Ovary (tissue), 9 donors: Measurements from ENCODE around the gene SNX18. TPM values are rescaled to one million over a fixed set of nuclear protein-coding genes. Genes with fewer than 3 reads are reported as not detected.

ENCODE experiments used
- DNase-seq, 5 donors: peaks; one replicate each; pipeline ENCODE4 v3.0.0-alpha.2; 2019 to 2020
- H3K27ac ChIP-seq, 2 donors: fragments of 200-600 bp; one replicate each; pipeline versions ENCODE4 v1.5.1 to v1.8.0; 2019 to 2022
- H3K27me3 ChIP-seq: fragments of 200-600 bp; one replicate; pipeline ENCODE4 v1.8.0; 2022
- H3K36me3 ChIP-seq: fragments of 200-600 bp; sonication (generic); one replicate; pipeline ENCODE4 v1.5.1; 2019
- H3K4me1 ChIP-seq: one replicate; pipeline ENCODE4 v1.8.1; 2013; ENCODE audit warnings: mild to moderate bottlenecking, moderate library complexity; ENCODE audit not compliant: insufficient read depth
- H3K4me3 ChIP-seq: fragments of 200-600 bp; sonication (generic); one replicate; pipeline ENCODE4 v1.5.1; 2017
- H3K9me3 ChIP-seq, 2 donors: fragments of 200-600 bp in 1 of 2; sonication (generic) in 1 of 2; one replicate each; pipeline versions ENCODE4 v1.5.1 to v1.8.1; 2013 to 2019; ENCODE audit warnings: mild to moderate bottlenecking in 1 of 2, moderate library complexity in 1 of 2
- CTCF ChIP-seq, 3 donors: fragments of 450-650 bp in 2 of 3; fragments of 200-600 bp in 1 of 3; IDR thresholded peaks; one replicate each; pipeline versions ENCODE4 v1.5.1 to v1.8.0; 2016 to 2022; ENCODE audit warnings: antibody characterized with exemption in 3 of 3, mild to moderate bottlenecking in 1 of 3
- EP300 ChIP-seq: sonication (generic); formaldehyde crosslinking; IDR thresholded peaks from one replicate; pipeline ENCODE4 v1.6.1; 2017; ENCODE audit warnings: antibody characterized with exemption
- POLR2A ChIP-seq: fragments of 450-650 bp; IDR thresholded peaks from one replicate; pipeline ENCODE4 v1.6.1; 2017; ENCODE audit warnings: antibody characterized with exemption, mild to moderate bottlenecking, moderate library complexity
- WGBS, 3 donors: extraction: QIAGEN DNeasy Blood & Tissue Kit in 1 of 3; methylation state at CpG; one replicate each; pipeline versions ENCODE4 v1.1.5 to v1.1.7; 2013 to 2017; 5-methylcytosine and 5-hydroxymethylcytosine counted together
- intact Hi-C, 4 donors: fragments of 100-400 bp; cut with DNase I; formaldehyde crosslinking; loops; one replicate each; pipeline versions ENCODE4 v1.11.0 to v1.15.1; 2022 to 2023
- polyA plus RNA-seq, 2 donors: library from polyadenylated mRNA; stranded (reverse); fragments of 200-250 nt in 1 of 2; fragments of 350-450 nt in 1 of 2; fragmentation: Illumina TruSeq in 1 of 2; extraction: RNeasy Lipid Tissue Mini Kit (QIAGEN cat#74804) in 1 of 2; gene quantifications; one replicate each; pipeline ENCODE4 v1.2.3, GENCODE V29; 2013 to 2014
- total RNA-seq, 7 donors: library from RNA; depleted of rRNA in 2 of 7; stranded (reverse); fragments of >200 nt in 2 of 7; fragmentation: NEBNext Ultra II Directional in 3 of 7; extraction: Animal tissue kit (Norgen Biotek cat#: 25700) in 3 of 7; gene quantifications; one replicate each; pipeline versions ENCODE4 v1.1.0 to v1.2.4, GENCODE V29; 2016 to 2023
- donor health status: DM: no; HTN: no; CAD: no; lungs with moderate emphysema.
- donor health status: DM: no; HTN: no; CAD: no.
- donor health status: Bipolar disorder and iron deficiency.
- donor health status: DM: yes; HTN: yes; CAD: no.
- donor health status: DM: no; HTN: no; CAD: no.
- donor health status: DM: yes; HTN: yes; CAD: no.

The SNX18 gene
- total and polyA plus RNA-seq, 9 donors: 29.6 to 62.4 (median 45.0) TPM

GRCh38 chr5:54519509-54519876 is 1.9 kb downstream of the SNX18 start:
- no peaks in the 10 kb centered on the region for H3K27me3 ChIP-seq
- H3K27ac ChIP-seq: peak overlapping the region; percentile 63 to 85
- no peaks in the 10 kb centered on the region for H3K9me3 ChIP-seq
- H3K4me3 ChIP-seq: peak overlapping the region; percentile 97
- H3K36me3 ChIP-seq: no peaks in the 10 kb centered on the region
- 12 to 37% (median 13%) methylated on average over 10 of the region's 10 CpGs for WGBS, 3 donors
- no peak for DNase-seq
- no peak for TF ChIP-seq EP300
- TF ChIP-seq CTCF (IDR thresholded peaks at IDR 0.05): no peak
- TF ChIP-seq POLR2A: no peak
- intact Hi-C loops: loop anchor here in 2 of 4 donors (5.0 kb wide), 3 partner anchors 63 to 343 kb away; no protein-coding TSS in a partner anchor
- H3K4me1 ChIP-seq: peaks cover 7% of the 10 kb centered on the region

GRCh38 chr5:54520438-54520846 is 2.9 kb downstream of the SNX18 start:
- WGBS, 3 donors: 1 to 2% (median 1%) methylated on average over 7 of the region's 7 CpGs
- no peaks in the 10 kb centered on the region for H3K36me3 ChIP-seq
- H3K27ac ChIP-seq: peak overlapping the region; percentile 35 to 63
- no peaks in the 10 kb centered on the region for H3K27me3 ChIP-seq
- intact Hi-C loops: loop anchor here in 3 of 4 donors (10.0 kb wide), 2 partner anchors 114 to 124 kb away; no protein-coding TSS in a partner anchor
- H3K9me3 ChIP-seq: no peaks in the 10 kb centered on the region
- peak overlapping the region; percentile 97 for H3K4me3 ChIP-seq
- peaks cover 15% of the 10 kb centered on the region for H3K4me1 ChIP-seq
- peak in 3 of 5 donors; percentile 30 to 38 (median 36) for DNase-seq
- TF ChIP-seq EP300: no peak

GRCh38 chr5:54520940-54521339 is 3.4 kb downstream of the SNX18 start:
- Histone ChIP-seq H3K27ac (peak overlapping the region; percentile 35 to 63), H3K36me3 (no peaks in the 10 kb centered on the region), H3K4me3 (peak overlapping the region; percentile 97), H3K27me3 (no peaks in the 10 kb centered on the region), H3K4me1 (peaks cover 18% of the 10 kb centered on the region), H3K9me3 (no peaks in the 10 kb centered on the region)
- intact Hi-C loops: loop anchor here in 3 of 4 donors (10.0 kb wide), 2 partner anchors 114 to 124 kb away; no protein-coding TSS in a partner anchor
- 17 to 18% (median 17%) methylated on average over 2 of the region's 2 CpGs for WGBS, 3 donors
- no peak for DNase-seq
- no peak for TF ChIP-seq CTCF (IDR thresholded peaks at IDR 0.05)
- no peak for TF ChIP-seq POLR2A
- no peak for TF ChIP-seq EP300

- Histone ChIP-seq H3K4me1 (peaks cover 24% of the 10 kb centered on the region), H3K27me3 (no peaks in the 10 kb centered on the region), H3K4me3 (peak overlapping the region; percentile 97), H3K9me3 (no peaks in the 10 kb centered on the region), H3K36me3 (no peaks in the 10 kb centered on the region), H3K27ac (no peak overlapping the region)
- WGBS, 3 donors: 49 to 73% (median 64%) methylated on average over 5 of the region's 5 CpGs
- no peak for DNase-seq
- TF ChIP-seq POLR2A: no peak
- no peak for TF ChIP-seq CTCF (IDR thresholded peaks at IDR 0.05)
- no peak for TF ChIP-seq EP300
- intact Hi-C loops: loop anchor here in 3 of 4 donors (10.0 kb wide), 2 partner anchors 113 to 123 kb away; no protein-coding TSS in a partner anchor
Observed at GRCh38 chr5:54521856-54522479, 4.4 kb downstream of the SNX18 start.

- no peaks in the 10 kb centered on the region for H3K9me3 ChIP-seq
- intact Hi-C loops: loop anchor here in 3 of 4 donors (10.0 kb wide), 2 partner anchors 111 to 121 kb away; no protein-coding TSS in a partner anchor
- H3K4me3 ChIP-seq: no peak overlapping the region
- no peaks in the 10 kb centered on the region for H3K36me3 ChIP-seq
- H3K27me3 ChIP-seq: no peaks in the 10 kb centered on the region
- WGBS, 3 donors: 17 to 44% (median 27%) methylated on average over 3 of the region's 3 CpGs
- no peak for DNase-seq
- peak overlapping the region in 1 of 2 donors; percentile 69 for H3K27ac ChIP-seq
- H3K4me1 ChIP-seq: peaks cover 28% of the 10 kb centered on the region
- TF ChIP-seq POLR2A (no peak), CTCF (IDR thresholded peaks at IDR 0.05) (no peak), EP300 (no peak)
Observed at GRCh38 chr5:54523534-54523933, 6.0 kb downstream of the SNX18 start.
